RWPE2 (cell line): ENCODE data around the gene TAF5L.

ENCODE experiments used
- ATAC-seq: fragments of 200-7000 bp; cut with Tn5 transposase; 3 replicates; pipeline ENCODE4 v1.9.1; 2021; ENCODE audit warnings: low read depth
- DNase-seq: peaks from one replicate; pipeline ENCODE4 v3.0.0-alpha.2; 2020; ENCODE audit warnings: low spot score
- H3K27ac ChIP-seq: fragments of 450-650 bp; 2 replicates; pipeline ENCODE4 v1.5.1; 2017; ENCODE audit warnings: mild to moderate bottlenecking; ENCODE audit not compliant: poor library complexity, severe bottlenecking
- H3K27me3 ChIP-seq: fragments of 250-450 bp; sonication (Bioruptor Pico); 2 replicates; pipeline ENCODE4 v1.5.1; 2021; ENCODE audit warnings: mild to moderate bottlenecking, moderate library complexity; ENCODE audit not compliant: insufficient read depth, poor library complexity, severe bottlenecking
- H3K36me3 ChIP-seq: fragments of 250-450 bp; sonication (Bioruptor Pico); 2 replicates; pipeline ENCODE4 v1.5.1; 2020; ENCODE audit warnings: low read depth, mild to moderate bottlenecking, moderate library complexity
- H3K4me1 ChIP-seq: fragments of 250-450 bp; sonication (Bioruptor Pico); 2 replicates; pipeline ENCODE4 v1.5.1; 2021; ENCODE audit warnings: mild to moderate bottlenecking, moderate library complexity; ENCODE audit not compliant: insufficient read depth, poor library complexity, severe bottlenecking
- H3K4me3 ChIP-seq: fragments of 250-450 bp; sonication (Bioruptor Pico); 2 replicates; pipeline ENCODE4 v1.5.1; 2021; ENCODE audit warnings: mild to moderate bottlenecking, moderate library complexity; ENCODE audit not compliant: severe bottlenecking
- H3K9me3 ChIP-seq: fragments of 250-450 bp; sonication (Bioruptor Pico); 2 replicates; pipeline ENCODE4 v1.5.1; 2021; ENCODE audit warnings: mild to moderate bottlenecking, moderate library complexity; ENCODE audit not compliant: severe bottlenecking
- CTCF ChIP-seq: fragments of 450-650 bp; IDR thresholded peaks from one replicate; pipeline ENCODE4 v1.5.1; 2017; ENCODE audit warnings: mild to moderate bottlenecking, moderate library complexity; ENCODE audit not compliant: poor library complexity, severe bottlenecking

Gene TAF5L

DNA sequence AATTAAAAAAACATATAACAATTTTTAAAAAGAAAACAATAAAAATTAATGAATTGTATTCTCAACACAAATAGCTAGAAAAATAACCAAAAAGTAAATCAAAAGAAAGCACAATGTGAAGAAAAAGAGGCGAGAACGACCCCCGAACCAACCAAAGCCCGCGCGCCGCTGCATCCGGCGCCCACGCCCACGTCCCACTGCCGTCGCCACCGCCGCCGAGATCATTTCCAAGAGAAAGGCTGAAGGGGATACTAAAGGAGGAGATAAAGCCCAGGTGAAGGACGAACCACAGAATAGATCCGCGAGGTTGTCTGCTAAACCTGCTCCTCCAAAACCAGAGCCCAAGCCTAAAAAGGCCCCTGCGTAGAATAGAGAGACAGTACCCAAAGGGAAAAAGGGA lies 55.6 kb downstream of the TAF5L start:
- ATAC-seq (no peak), DNase-seq (no peak)
- H3K27ac ChIP-seq, result no peak overlapping the region
- H3K27me3 ChIP-seq, result no peaks in the 10 kb centered on the region
- no peaks in the 10 kb centered on the region for H3K4me1 ChIP-seq
- no peaks in the 10 kb centered on the region for H3K36me3 ChIP-seq
- no peak for TF ChIP-seq CTCF
- no peaks in the 10 kb centered on the region for H3K9me3 ChIP-seq
- H3K4me3 ChIP-seq, result no peak overlapping the region

DNA sequence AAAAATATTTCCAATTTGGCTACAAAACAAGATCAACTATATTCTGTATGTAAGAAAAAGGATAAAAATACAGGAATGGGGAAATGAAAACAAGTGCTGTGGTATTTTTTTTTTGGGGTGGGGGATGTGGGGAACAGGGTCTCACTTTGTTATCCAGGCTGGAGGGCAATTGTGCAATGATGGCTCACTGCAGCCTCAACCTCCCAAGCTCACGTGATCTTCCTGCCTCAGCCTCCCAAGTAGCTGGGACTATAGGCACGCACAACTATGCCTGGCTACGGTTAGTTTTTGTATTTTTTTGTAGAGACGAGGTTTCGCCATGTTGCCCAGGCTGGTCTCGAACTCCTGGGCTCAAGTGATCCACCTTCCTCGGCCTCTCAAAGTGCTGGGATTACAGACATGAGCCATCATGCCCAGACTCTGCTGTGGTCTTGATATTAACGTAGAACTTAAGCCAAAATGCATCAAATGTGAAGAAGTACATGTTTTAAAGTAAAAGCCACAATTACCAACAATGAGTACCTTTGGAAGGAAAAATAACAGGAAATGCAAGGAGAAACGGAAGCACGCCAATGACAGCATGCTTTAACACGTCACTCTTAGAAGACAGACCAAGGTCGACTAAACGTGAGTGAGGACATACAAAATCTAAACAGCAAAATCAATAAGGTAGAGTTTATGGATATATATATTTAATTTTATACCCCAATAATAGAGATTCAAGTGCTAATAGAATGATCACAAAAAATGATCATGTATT lies 58.6 kb downstream of the TAF5L start:
- no peak for TF ChIP-seq CTCF
- Histone ChIP-seq H3K9me3 (no peaks in the 10 kb centered on the region), H3K27me3 (no peaks in the 10 kb centered on the region), H3K27ac (no peak overlapping the region), H3K4me1 (no peaks in the 10 kb centered on the region), H3K4me3 (no peak overlapping the region), H3K36me3 (no peaks in the 10 kb centered on the region)
- no peak for ATAC-seq
- DNase-seq, result no peak

GRCh38 chr1:229563701-229564100 lies 62.2 kb downstream of the TAF5L start:
- DNase-seq (no peak), ATAC-seq (no peak)
- Histone ChIP-seq H3K27ac (no peak overlapping the region), H3K36me3 (no peaks in the 10 kb centered on the region), H3K4me3 (no peak overlapping the region), H3K4me1 (no peaks in the 10 kb centered on the region), H3K27me3 (no peaks in the 10 kb centered on the region), H3K9me3 (no peaks in the 10 kb centered on the region)
- TF ChIP-seq CTCF, result no peak

DNA sequence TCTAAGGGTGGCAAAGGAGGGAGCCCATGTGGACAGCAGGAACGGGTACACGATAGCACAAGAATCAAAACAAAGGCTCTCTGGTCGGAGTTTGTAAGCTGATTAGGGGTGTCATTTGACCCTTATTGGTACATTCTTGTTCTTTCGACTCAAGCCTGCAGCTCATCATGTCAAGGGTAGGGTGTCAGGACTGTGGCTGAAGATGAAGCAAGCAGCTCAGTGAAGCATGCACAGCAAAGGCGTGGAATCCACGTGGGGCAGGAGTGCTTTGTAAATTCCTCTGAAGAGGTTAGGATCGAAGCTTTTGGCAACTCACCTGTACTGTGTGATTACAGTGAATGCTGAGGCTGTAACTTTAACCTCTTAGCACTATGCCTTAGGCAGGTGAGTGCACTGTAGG lies 62.7 kb downstream of the TAF5L start:
- no peak for TF ChIP-seq CTCF
- Histone ChIP-seq H3K4me3 (no peak overlapping the region), H3K27me3 (no peaks in the 10 kb centered on the region), H3K9me3 (no peaks in the 10 kb centered on the region), H3K27ac (no peak overlapping the region), H3K4me1 (no peaks in the 10 kb centered on the region), H3K36me3 (no peaks in the 10 kb centered on the region)
- DNase-seq (no peak), ATAC-seq (no peak)

DNA sequence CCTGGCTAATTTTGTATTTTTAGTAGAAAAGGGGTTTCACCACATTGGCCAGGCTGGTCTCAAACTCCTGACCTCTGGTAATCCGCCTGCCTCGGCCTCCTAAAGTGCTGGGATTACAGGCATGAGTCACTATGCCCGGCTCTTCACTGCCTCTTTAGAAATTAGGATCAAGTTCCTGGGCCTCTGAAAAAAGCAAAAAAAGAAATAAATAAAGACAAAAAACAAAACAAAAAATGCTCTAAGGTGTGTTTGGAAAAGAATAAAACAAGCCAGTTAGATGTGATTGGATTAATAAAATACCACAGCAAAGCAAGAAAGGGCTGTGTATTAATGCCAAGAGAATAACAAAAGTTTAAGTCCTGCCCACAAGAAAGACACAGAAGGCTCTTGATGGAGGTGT lies 63.2 kb downstream of the TAF5L start:
- DNase-seq (no peak), ATAC-seq (no peak)
- no peaks in the 10 kb centered on the region for H3K4me1 ChIP-seq

More for the DNA sequence above, 63.2 kb downstream of the TAF5L start:
- Histone ChIP-seq H3K27me3 (no peaks in the 10 kb centered on the region), H3K27ac (no peak overlapping the region), H3K4me3 (no peak overlapping the region), H3K36me3 (no peaks in the 10 kb centered on the region), H3K9me3 (no peaks in the 10 kb centered on the region)
- no peak for TF ChIP-seq CTCF
